PC-9 (cell line): ENCODE results near the gene MKRN3.

ENCODE experiments used
- CTCF ChIP-seq: fragments of 200-600 bp; sonication (generic); conservative IDR thresholded peaks from 2 replicates; pipeline ENCODE4 v1.6.1; 2017; ENCODE audit warnings: mixed run types, antibody characterized with exemption, mild to moderate bottlenecking, moderate library complexity
- EZH2 ChIP-seq: fragments of 200-600 bp; sonication (generic); IDR thresholded peaks from 2 replicates; pipeline ENCODE4 v1.8.0; 2017; ENCODE audit warnings: antibody characterized with exemption, low read depth

GRCh38 chr15:23570486-23570885, 5.0 kb downstream of the MKRN3 start:
- no peak for TF ChIP-seq CTCF
- TF ChIP-seq EZH2 = no peak
